ENCODE data around the gene IGF2BP2.

IGF2BP2 gene

GRCh38 chr3:185623939-185624665, 200.7 kb downstream of the IGF2BP2 start:
- TF ChIP-seq USF1 (IDR thresholded peaks at IDR 0.05) (no peak), EGR1 (IDR thresholded peaks at IDR 0.05) (no peak), TCF12 (IDR thresholded peaks at IDR 0.05; ENCODE audit: low read depth) (no peak), CEBPB (IDR thresholded peaks at IDR 0.05) (no peak), CREB1 (IDR thresholded peaks at IDR 0.05; ENCODE audit: low read depth) (no peak), RAD21 (IDR thresholded peaks at IDR 0.05; ENCODE audit: low read depth) (no peak), NFIC (IDR thresholded peaks at IDR 0.05) (no peak), FOXM1 (IDR thresholded peaks at IDR 0.05; ENCODE audit: borderline replicate concordance, low read depth) (no peak), YY1 (IDR thresholded peaks at IDR 0.05; ENCODE audit: low read depth) (no peak), TAF1 (IDR thresholded peaks at IDR 0.05; ENCODE audit: low read depth) (no peak), EP300 (IDR thresholded peaks at IDR 0.05; ENCODE audit: borderline replicate concordance) (no peak), MAX (IDR thresholded peaks at IDR 0.05) (no peak)
- TF ChIP-seq, protein P1, sequence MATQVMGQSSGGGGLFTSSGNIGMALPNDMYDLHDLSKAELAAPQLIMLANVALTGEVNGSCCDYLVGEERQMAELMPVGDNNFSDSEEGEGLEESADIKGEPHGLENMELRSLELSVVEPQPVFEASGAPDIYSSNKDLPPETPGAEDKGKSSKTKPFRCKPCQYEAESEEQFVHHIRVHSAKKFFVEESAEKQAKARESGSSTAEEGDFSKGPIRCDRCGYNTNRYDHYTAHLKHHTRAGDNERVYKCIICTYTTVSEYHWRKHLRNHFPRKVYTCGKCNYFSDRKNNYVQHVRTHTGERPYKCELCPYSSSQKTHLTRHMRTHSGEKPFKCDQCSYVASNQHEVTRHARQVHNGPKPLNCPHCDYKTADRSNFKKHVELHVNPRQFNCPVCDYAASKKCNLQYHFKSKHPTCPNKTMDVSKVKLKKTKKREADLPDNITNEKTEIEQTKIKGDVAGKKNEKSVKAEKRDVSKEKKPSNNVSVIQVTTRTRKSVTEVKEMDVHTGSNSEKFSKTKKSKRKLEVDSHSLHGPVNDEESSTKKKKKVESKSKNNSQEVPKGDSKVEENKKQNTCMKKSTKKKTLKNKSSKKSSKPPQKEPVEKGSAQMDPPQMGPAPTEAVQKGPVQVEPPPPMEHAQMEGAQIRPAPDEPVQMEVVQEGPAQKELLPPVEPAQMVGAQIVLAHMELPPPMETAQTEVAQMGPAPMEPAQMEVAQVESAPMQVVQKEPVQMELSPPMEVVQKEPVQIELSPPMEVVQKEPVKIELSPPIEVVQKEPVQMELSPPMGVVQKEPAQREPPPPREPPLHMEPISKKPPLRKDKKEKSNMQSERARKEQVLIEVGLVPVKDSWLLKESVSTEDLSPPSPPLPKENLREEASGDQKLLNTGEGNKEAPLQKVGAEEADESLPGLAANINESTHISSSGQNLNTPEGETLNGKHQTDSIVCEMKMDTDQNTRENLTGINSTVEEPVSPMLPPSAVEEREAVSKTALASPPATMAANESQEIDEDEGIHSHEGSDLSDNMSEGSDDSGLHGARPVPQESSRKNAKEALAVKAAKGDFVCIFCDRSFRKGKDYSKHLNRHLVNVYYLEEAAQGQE (IDR thresholded peaks at IDR 0.05; ENCODE audit: low read depth), result no peak

DNA sequence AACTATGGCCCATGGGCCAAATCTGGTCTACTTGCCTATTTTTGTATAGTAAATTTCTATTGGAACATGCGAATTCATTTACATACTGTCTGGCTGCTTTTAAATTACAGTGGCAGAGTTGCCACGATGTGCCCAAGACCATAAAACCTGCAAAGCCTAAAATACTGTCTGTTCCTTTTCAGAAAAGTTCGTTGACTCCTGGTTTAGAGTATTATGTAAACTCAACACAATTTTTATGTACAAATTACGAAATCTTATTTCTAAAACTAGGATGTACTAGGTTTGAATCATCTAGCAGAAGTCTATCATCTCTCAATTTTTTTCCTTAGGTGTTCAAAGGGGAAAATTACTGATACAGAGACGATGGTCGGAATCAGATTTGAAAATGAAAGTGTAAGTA, 211.8 kb downstream of the IGF2BP2 start:
- TF ChIP-seq EGR1 (IDR thresholded peaks at IDR 0.05), result no peak

DNA sequence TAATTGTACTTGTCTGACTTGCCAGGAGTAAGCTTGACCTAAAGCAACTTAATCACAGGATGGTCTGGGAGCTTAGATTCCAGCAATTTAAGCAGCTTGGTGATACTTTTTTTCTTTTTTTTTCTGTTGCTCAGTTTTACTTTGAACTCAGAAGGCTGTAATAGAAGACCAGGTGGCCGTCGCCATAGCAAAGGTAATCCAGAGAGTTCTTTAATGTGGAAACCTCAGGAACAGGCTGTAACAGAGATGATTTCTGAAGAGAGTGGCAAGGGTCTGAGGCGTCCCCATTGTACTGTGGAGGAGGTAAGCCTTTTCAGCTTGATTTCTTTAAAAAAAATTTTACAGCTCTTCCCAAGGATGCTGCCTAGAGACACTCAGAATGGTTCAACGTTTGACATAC, 218.6 kb downstream of the IGF2BP2 start:
- no peak for TF ChIP-seq FOXM1 (IDR thresholded peaks at IDR 0.05; ENCODE audit: borderline replicate concordance, low read depth)
- TF ChIP-seq CREB1 (IDR thresholded peaks at IDR 0.05; ENCODE audit: low read depth), result no peak

DNA sequence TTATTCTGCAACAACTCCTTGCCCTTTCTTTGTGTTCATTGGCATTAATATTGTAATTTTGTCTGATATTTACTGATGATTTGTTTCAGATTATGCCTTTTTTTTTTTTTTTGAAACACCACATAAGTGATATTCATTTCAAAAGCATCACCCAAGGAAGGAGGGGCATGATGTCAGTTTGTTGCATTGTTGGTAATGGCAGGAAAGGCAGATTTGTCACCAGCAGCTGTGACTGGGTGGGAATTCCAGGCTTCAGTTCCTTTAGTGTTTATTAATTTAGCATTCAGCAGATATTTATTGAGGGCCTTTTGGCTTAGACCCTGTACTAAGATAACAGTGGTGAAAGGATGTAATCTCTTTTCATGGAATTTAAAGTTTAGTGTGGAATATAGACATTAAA, 219.3 kb downstream of the IGF2BP2 start:
- TF ChIP-seq TAF1 (IDR thresholded peaks at IDR 0.05; ENCODE audit: low read depth) (no peak), CREB1 (IDR thresholded peaks at IDR 0.05; ENCODE audit: low read depth) (no peak), USF1 (IDR thresholded peaks at IDR 0.05) (no peak), ZBTB7A (IDR thresholded peaks at IDR 0.05; ENCODE audit: low read depth) (no peak), RAD21 (IDR thresholded peaks at IDR 0.05; ENCODE audit: low read depth) (no peak), TCF12 (IDR thresholded peaks at IDR 0.05; ENCODE audit: low read depth) (no peak), EP300 (IDR thresholded peaks at IDR 0.05; ENCODE audit: borderline replicate concordance) (no peak), TEAD4 (IDR thresholded peaks at IDR 0.05) (no peak), YY1 (IDR thresholded peaks at IDR 0.05; ENCODE audit: low read depth) (no peak)

DNA sequence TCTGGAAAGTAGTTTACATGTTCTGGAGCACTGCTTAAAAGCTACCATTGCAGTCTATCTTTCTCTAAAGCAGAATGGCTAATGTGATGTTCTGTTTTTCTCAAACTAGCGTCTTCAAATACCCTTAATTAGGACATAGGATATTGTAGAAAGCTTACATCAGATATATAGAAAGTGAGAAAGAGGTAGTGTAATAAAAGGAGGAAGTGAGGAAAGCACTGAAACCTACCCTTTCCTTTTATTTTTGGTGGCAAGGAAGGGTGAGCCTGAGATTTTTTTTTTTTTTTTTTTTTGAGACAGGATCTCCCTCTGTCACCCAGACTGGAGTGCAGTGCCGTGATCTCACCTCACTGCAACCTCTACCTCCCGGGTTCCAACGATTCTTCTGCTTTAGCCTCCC, 229.3 kb downstream of the IGF2BP2 start:
- TF ChIP-seq, protein P1 (IDR thresholded peaks at IDR 0.05; ENCODE audit: low read depth), result no peak
- no peak for TF ChIP-seq TCF12 (IDR thresholded peaks at IDR 0.05; ENCODE audit: low read depth)
- TF ChIP-seq YY1 (IDR thresholded peaks at IDR 0.05; ENCODE audit: low read depth), result no peak
- no peak for TF ChIP-seq CEBPB (IDR thresholded peaks at IDR 0.05)
- no peak for TF ChIP-seq EP300 (IDR thresholded peaks at IDR 0.05; ENCODE audit: borderline replicate concordance)
- TF ChIP-seq TEAD4 (IDR thresholded peaks at IDR 0.05), result no peak
- no peak for TF ChIP-seq MAX (IDR thresholded peaks at IDR 0.05)
- TF ChIP-seq CREB1 (IDR thresholded peaks at IDR 0.05; ENCODE audit: low read depth), result no peak
- no peak for TF ChIP-seq NFIC (IDR thresholded peaks at IDR 0.05)
- TF ChIP-seq ZBTB7A (IDR thresholded peaks at IDR 0.05; ENCODE audit: low read depth), result no peak
- TF ChIP-seq TAF1 (IDR thresholded peaks at IDR 0.05; ENCODE audit: low read depth), result no peak
- TF ChIP-seq FOXM1 (IDR thresholded peaks at IDR 0.05; ENCODE audit: borderline replicate concordance, low read depth), result no peak

GRCh38 chr3:185594073-185594472, 230.8 kb downstream of the IGF2BP2 start:
- no peak for TF ChIP-seq MAX (IDR thresholded peaks at IDR 0.05)
- no peak for TF ChIP-seq USF1 (IDR thresholded peaks at IDR 0.05)
- no peak for TF ChIP-seq TCF12 (IDR thresholded peaks at IDR 0.05; ENCODE audit: low read depth)
- no peak for TF ChIP-seq EGR1 (IDR thresholded peaks at IDR 0.05)
- no peak for TF ChIP-seq TAF1 (IDR thresholded peaks at IDR 0.05; ENCODE audit: low read depth)
- no peak for TF ChIP-seq RAD21 (IDR thresholded peaks at IDR 0.05; ENCODE audit: low read depth)
- TF ChIP-seq, protein P1 (IDR thresholded peaks at IDR 0.05; ENCODE audit: low read depth), result no peak
- TF ChIP-seq NFIC (IDR thresholded peaks at IDR 0.05), result no peak
- no peak for TF ChIP-seq CREB1 (IDR thresholded peaks at IDR 0.05; ENCODE audit: low read depth)
- no peak for TF ChIP-seq EP300 (IDR thresholded peaks at IDR 0.05; ENCODE audit: borderline replicate concordance)
- TF ChIP-seq YY1 (IDR thresholded peaks at IDR 0.05; ENCODE audit: low read depth), result no peak
- TF ChIP-seq CEBPB (IDR thresholded peaks at IDR 0.05), result no peak
- no peak for TF ChIP-seq ZBTB7A (IDR thresholded peaks at IDR 0.05; ENCODE audit: low read depth)

Measured in Ishikawa (cell line).